CD1c-positive myeloid dendritic cell (primary cell): ENCODE measurements around the gene PALLD.

Experiments used
- DNase-seq: peaks from one replicate; pipeline ENCODE4 v3.0.0-alpha.2; 2016; ENCODE audit errors: extremely low spot score

The PALLD gene

DNA sequence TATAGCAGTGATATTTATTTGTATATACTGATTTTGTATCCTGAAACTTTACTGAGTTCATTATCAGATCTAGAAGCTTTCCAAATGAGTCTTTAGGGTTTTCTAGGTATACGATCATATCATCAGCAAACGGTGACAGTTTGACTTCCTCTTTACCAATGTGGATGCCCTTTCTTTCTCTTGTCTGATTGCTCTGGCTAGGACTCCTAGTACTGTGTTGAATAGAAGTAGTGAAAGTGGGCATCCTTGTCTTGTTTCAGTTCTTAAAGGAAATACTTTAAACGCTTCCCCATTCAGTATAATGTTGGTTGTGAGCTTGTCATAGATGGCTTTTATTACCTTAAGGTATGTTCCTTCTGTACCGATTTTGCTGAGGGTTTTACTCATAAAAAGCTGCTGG, 475.7 kb downstream of the PALLD start:
- no peak for DNase-seq
